GM18520 (cell line): Measurements from ENCODE around the gene MYL7.
"Not testable (repeated sequence)": the region's sequence is repeated elsewhere in the genome, so short reads cannot be mapped to it uniquely, and the experiment has no call there.

Experiments
- ATAC-seq: cut with Tn5 transposase; IDR thresholded peaks from one replicate; pipeline ENCODE4 v1.9.1; 2021; ENCODE audit not compliant: unreplicated experiment

Gene MYL7

GRCh38 chr7:44141221-44141850 is at the start of gene MYL7:
Gene MYL7 (minus strand): TSS chr7:44141332. CDS start chr7:44141305, 27 bp downstream.
- ATAC-seq: no peak

GRCh38 chr7:44189993-44190872 is 49.1 kb upstream of the MYL7 start:
- no peak for ATAC-seq

GRCh38 chr7:44189286-44189992 is 48.3 kb upstream of the MYL7 start, which contains the start of gene GCK:
Gene GCK (minus strand): TSS chr7:44189439. CDS start chr7:44188953, 486 bp downstream.
- ATAC-seq: no peak

GRCh38 chr7:44188480-44189225 is 47.5 kb upstream of the MYL7 start:
- no peak for ATAC-seq

- no peak for ATAC-seq
These were observed 46.7 kb upstream of the MYL7 start for GRCh38 chr7:44187636-44188416.

GRCh38 chr7:44186736-44187135 is 45.6 kb upstream of the MYL7 start:
- no peak for ATAC-seq

GRCh38 chr7:44185729-44186128 is 44.6 kb upstream of the MYL7 start:
- no peak for ATAC-seq

- no peak for ATAC-seq
These were observed 43.8 kb upstream of the MYL7 start for GRCh38 chr7:44184873-44185446.

- no peak for ATAC-seq
These were observed 43.2 kb upstream of the MYL7 start for GRCh38 chr7:44184206-44184872.

GRCh38 chr7:44183386-44183785 is 42.3 kb upstream of the MYL7 start:
- ATAC-seq: no peak

GRCh38 chr7:44182827-44183226 is 41.7 kb upstream of the MYL7 start:
- no peak for ATAC-seq

GRCh38 chr7:44180631-44181030 is 39.5 kb upstream of the MYL7 start:
- ATAC-seq: no peak

GRCh38 chr7:44177570-44178131 is 36.5 kb upstream of the MYL7 start:
- ATAC-seq: no peak

GRCh38 chr7:44176486-44176885 is 35.4 kb upstream of the MYL7 start:
- ATAC-seq: no peak

- no peak for ATAC-seq
These were observed 34.6 kb upstream of the MYL7 start for GRCh38 chr7:44175730-44176129.

GRCh38 chr7:44174694-44174948 is 33.5 kb upstream of the MYL7 start:
- not testable (repeated sequence) for ATAC-seq

GRCh38 chr7:44173911-44174693 is 33.0 kb upstream of the MYL7 start:
- no peak for ATAC-seq

GRCh38 chr7:44172803-44173424 is 31.8 kb upstream of the MYL7 start:
- no peak for ATAC-seq
